ENCODE measurements around the gene ZNF628. TPM values are rescaled to one million over a fixed set of nuclear protein-coding genes. Genes with fewer than 3 reads are reported as not detected.
A peak's percentile ranks its signal among the peaks of the same experiment; 100 is the strongest.

The ZNF628 gene
- total RNA-seq, 1 donor from 2014 or later, result 19.0 TPM

DNA sequence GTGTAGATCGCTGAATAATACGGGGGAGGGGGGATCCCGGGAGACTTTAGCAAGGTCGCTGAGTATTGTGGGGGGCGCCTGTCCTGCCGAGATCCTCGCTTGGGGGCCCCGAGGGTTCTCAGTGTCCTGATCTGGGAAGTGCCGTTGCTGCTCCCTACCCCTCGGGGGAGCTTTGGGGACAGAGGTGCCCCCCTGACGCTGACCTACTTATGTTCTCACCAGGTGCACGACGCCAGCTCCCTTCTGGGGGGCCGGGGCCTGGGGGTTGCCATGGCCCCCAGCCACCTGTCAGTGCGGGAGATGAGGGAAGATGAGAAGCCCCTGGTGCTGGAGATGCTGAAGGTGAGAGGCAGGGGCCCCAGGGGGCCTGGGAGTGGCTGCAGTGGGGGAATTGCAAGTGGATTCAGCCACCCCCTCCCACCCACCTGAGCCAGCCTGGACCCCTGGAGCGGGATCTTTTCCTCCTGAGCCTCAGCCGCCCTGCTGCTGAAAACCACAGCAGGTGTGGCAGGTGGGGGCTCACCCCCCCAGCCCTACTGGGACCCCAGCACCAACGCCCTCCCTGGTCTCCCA lies 9.1 kb downstream of the ZNF628 start:
- Mint-ChIP-seq H3K9me3 (no peaks in the 10 kb centered on the region), H3K4me3 (peak overlapping the region; percentile 80), H3K27me3 (ENCODE audit: low read depth) (no peaks in the 10 kb centered on the region), H3K36me3 (no peaks in the 10 kb centered on the region), H3K4me1 (peaks cover 21% of the 10 kb centered on the region), H3K27ac (peak overlapping the region; percentile 80)
- TF ChIP-seq, protein P1, sequence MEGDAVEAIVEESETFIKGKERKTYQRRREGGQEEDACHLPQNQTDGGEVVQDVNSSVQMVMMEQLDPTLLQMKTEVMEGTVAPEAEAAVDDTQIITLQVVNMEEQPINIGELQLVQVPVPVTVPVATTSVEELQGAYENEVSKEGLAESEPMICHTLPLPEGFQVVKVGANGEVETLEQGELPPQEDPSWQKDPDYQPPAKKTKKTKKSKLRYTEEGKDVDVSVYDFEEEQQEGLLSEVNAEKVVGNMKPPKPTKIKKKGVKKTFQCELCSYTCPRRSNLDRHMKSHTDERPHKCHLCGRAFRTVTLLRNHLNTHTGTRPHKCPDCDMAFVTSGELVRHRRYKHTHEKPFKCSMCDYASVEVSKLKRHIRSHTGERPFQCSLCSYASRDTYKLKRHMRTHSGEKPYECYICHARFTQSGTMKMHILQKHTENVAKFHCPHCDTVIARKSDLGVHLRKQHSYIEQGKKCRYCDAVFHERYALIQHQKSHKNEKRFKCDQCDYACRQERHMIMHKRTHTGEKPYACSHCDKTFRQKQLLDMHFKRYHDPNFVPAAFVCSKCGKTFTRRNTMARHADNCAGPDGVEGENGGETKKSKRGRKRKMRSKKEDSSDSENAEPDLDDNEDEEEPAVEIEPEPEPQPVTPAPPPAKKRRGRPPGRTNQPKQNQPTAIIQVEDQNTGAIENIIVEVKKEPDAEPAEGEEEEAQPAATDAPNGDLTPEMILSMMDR (IDR thresholded peaks at IDR 0.05; ENCODE audit: unreplicated experiment), result no peak
- no peak for DNase-seq (ENCODE audit: low spot score in 2 of 2, unreplicated experiment in 2 of 2)

DNA sequence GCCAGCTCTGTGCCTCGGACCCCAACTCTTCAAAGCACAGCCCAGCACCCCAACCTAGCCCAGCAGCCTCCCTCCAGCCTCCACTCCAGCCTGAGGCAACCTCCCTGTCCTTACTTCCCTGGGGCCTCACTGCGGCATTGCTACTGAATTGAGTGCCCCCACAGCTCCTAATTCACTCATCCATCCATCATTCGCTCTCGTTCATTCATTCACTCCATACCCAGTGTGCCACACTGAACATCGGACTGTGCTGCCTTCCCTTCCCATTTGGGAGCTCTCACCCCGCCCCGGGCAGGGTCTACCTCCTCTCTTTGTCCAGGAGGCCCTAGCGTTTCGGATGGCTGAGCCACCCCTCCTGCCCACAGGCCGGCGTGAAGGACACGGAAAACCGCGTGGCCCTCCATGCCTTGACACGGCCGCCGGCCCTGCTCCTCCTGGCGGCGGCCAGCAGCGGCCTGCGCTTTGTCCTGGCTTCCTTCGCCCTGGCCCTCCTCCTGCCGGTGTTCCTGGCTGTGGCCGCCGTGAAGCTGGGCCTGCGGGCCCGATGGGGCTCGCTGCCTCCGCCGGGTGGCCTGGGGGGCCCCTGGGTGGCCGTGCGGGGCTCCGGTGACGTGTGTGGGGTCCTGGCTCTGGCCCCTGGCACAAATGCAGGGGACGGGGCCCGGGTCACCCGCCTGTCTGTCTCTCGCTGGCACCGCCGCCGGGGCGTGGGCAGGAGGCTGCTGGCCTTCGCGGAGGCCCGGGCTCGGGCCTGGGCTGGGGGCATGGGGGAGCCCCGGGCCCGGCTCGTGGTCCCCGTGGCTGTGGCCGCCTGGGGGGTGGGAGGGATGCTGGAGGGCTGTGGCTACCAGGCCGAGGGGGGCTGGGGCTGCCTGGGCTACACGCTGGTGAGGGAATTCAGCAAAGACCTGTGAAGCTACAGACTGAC lies 9.9 kb downstream of the ZNF628 start:
- H3K9me3 Mint-ChIP-seq, result no peaks in the 10 kb centered on the region
- H3K27me3 Mint-ChIP-seq (ENCODE audit: low read depth), result no peaks in the 10 kb centered on the region
- H3K27ac Mint-ChIP-seq, result peak overlapping the region; percentile 86
- DNase-seq (ENCODE audit: low spot score in 2 of 2, unreplicated experiment in 2 of 2), result no peak
- H3K4me1 Mint-ChIP-seq, result peaks cover 21% of the 10 kb centered on the region
- TF ChIP-seq, protein P1 (IDR thresholded peaks at IDR 0.05; ENCODE audit: unreplicated experiment), result no peak
- H3K36me3 Mint-ChIP-seq, result no peaks in the 10 kb centered on the region
- peak overlapping the region; percentile 80 for H3K4me3 Mint-ChIP-seq

DNA sequence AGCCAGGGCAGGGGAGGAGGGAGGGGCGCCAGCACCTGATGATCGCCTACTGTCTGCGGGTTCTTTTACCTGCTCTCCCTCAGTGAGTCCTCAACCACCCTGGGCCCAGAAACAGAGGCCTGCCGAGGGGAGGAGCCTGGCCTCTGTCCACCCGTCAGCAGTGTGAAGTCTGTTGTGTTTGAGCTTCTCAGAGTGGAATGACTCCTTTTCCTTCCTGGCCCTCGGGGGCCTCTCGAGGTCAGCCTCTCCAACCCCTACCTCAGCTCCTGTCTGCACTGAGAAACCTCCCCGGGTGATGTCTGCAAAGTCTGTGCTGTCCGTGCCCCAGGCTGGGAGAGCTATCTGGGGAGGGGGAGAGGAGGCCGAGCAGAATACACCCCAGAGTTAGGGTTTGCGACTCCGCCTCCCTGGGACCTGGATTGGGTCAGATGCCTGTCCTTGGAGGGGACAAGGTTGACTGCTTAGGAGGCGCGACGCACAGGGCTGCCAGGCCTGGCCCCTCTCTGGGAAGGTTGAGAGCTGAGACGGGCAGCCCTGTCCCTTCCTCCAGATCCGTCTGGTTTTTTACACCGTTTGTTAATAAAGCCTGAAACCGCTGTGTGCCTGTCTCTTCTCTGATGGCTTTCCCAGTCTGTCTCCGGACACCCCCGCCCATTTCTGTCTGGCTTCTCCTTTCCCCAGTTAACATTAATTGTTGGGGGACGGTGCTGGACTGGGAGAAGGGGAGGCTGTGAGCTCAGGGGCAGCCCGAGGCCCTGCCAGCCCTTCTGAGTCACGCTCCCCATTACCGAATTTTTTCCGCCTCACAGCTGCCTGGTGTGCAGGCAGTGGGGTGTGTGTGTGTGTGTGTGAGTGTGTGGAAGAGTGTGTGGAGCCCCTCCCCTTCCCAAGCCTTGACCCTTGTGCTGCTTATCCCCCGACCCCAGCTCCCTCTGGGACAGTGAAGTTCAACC lies 10.8 kb downstream of the ZNF628 start:
- peaks cover 23% of the 10 kb centered on the region for H3K4me1 Mint-ChIP-seq
- H3K36me3 Mint-ChIP-seq, result no peaks in the 10 kb centered on the region
- H3K27ac Mint-ChIP-seq, result peak overlapping the region; percentile 86
- no peaks in the 10 kb centered on the region for H3K27me3 Mint-ChIP-seq (ENCODE audit: low read depth)
- no peak for DNase-seq (ENCODE audit: low spot score in 2 of 2, unreplicated experiment in 2 of 2)
- peak overlapping the region; percentile 56 for H3K4me3 Mint-ChIP-seq
- no peaks in the 10 kb centered on the region for H3K9me3 Mint-ChIP-seq
- TF ChIP-seq, protein P1 (IDR thresholded peaks at IDR 0.05; ENCODE audit: unreplicated experiment), result no peak

DNA sequence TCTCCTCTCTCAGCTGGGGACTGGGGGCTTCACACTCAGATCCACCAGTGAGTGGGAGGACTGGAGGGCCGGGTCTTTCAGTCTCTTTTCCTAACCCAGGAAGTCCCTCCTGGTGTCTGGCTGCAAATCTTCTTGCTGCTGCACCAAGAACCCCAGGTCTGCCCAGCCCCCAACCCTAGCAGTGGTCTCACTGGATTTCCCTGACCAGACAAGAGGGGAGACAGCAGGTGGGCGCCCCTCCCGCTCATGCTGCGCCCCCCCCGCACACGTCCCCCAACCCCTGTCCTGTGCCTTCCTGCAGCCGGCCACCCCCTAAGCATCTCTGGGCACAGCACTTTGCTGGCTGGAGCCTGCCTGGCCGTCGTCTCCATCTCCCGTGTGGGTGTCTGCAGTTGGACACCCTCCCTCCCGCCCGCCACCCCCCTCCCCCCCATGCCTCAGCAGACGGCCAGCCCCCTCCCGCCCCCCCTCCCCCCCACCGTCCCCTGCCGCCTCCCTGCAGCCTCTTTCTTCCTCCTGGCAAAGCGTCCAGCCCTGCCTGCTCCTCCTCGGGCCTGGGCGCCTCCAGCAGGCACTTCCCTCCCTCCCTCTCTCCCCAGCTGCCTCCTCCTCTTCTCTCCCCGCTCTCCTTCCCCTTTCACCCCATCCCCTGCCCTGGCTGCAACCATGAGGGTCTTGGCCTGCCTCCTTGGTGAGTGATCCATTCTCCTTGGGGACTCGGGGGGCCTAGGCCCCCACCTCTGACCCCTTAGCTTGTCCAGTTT lies 11.7 kb downstream of the ZNF628 start, which contains the start of gene SSC5D:
Gene SSC5D (plus strand): TSS at position 513 of the 764 bp plus-strand sequence. CDS start 154 bp downstream, at position 667.
- Mint-ChIP-seq H3K4me3 (peak within 1 kb of the TSS; percentile 56), H3K9me3 (no peaks in the 10 kb centered on the region), H3K4me1 (peaks cover 24% of the 10 kb centered on the region), H3K27me3 (ENCODE audit: low read depth) (no peaks in the 10 kb centered on the region), H3K27ac (peak within 1 kb of the TSS; percentile 86), H3K36me3 (no peaks in the 10 kb centered on the region)
- no peak for DNase-seq (ENCODE audit: low spot score in 2 of 2, unreplicated experiment in 2 of 2)
- TF ChIP-seq, protein P1 (IDR thresholded peaks at IDR 0.05; ENCODE audit: unreplicated experiment), result no peak
